ENCODE measurements around the gene VPS35L.

GRCh38 chr16:19683453-19684236, 128.1 kb downstream of the VPS35L start:
- TF ChIP-seq GATA2 (IDR thresholded peaks at IDR 0.05; ENCODE audit: low read depth, low read length), result no peak
- TF ChIP-seq GATA3 (IDR thresholded peaks at IDR 0.05; ENCODE audit: low read depth, low read length), result no peak

All from SH-SY5Y (cell line).